CD14-positive monocyte (primary cell): ENCODE measurements around the gene STAT6. TPM values are rescaled to one million over a fixed set of nuclear protein-coding genes. Genes with fewer than 3 reads are reported as not detected.

Experiments used
- DNase-seq, 3 donors: peaks; one replicate each; pipeline ENCODE4 v3.0.0-alpha.2; 2011 to 2022
- H2AFZ ChIP-seq: 2 replicates; pipeline ENCODE4 v1.6.0; 2012; ENCODE audit warnings: mild to moderate bottlenecking, low read depth, low read length, inconsistent platforms; ENCODE audit not compliant: insufficient read depth, poor library complexity, severe bottlenecking
- H3K27ac ChIP-seq, 2 donors: 1 replicate in 1 of 2; 2 replicates in 1 of 2; pipeline ENCODE4 v1.5.1; 2012 to 2013; ENCODE audit warnings: low read length in 2 of 2, control low read depth in 1 of 2, inconsistent platforms in 1 of 2, low read depth in 1 of 2, mild to moderate bottlenecking in 1 of 2
- H3K27me3 ChIP-seq, 2 donors: one replicate each; pipeline versions ENCODE4 v1.6.0 to v1.6.1; 2011 to 2013; ENCODE audit warnings: low read length in 2 of 2; ENCODE audit not compliant: control insufficient read depth in 2 of 2, insufficient read depth in 2 of 2
- H3K36me3 ChIP-seq, 2 donors: replicated peaks in 1 of 2; 1 replicate in 1 of 2; 2 replicates in 1 of 2; pipeline versions ENCODE4 v1.5.1 to v1.6.1; 2012 to 2013; ENCODE audit warnings: low read length in 2 of 2, control low read depth in 1 of 2, inconsistent platforms in 1 of 2, mild to moderate bottlenecking in 1 of 2; ENCODE audit not compliant: insufficient read depth in 2 of 2, control insufficient read depth in 1 of 2
- H3K4me1 ChIP-seq, 2 donors: 1 replicate in 1 of 2; 2 replicates in 1 of 2; pipeline versions ENCODE4 v1.5.1 to v1.6.1; 2012 to 2013; ENCODE audit warnings: low read length in 2 of 2, control low read depth in 1 of 2, inconsistent platforms in 1 of 2, mild to moderate bottlenecking in 1 of 2, moderate library complexity in 1 of 2; ENCODE audit not compliant: insufficient read depth in 2 of 2, control insufficient read depth in 1 of 2
- H3K4me2 ChIP-seq: replicated peaks from 2 replicates; pipeline ENCODE3; 2012; ENCODE audit warnings: low read length, moderate library complexity, mild to moderate bottlenecking; ENCODE audit not compliant: poor library complexity, severe bottlenecking; ENCODE audit errors: extremely low read depth
- H3K4me3 ChIP-seq, 3 experiments: fragments of 200-600 bp in 1 of 3; sonication (generic) in 1 of 3; replicated peaks in 1 of 3; 1 replicate in 2 of 3; 2 replicates in 1 of 3; pipeline ENCODE4 v1.5.1; 2011 to 2013; ENCODE audit warnings: low read length in 3 of 3, mild to moderate bottlenecking in 3 of 3, control low read depth in 2 of 3, low read depth in 2 of 3, inconsistent platforms in 1 of 3, moderate library complexity in 1 of 3
- H3K79me2 ChIP-seq: 2 replicates; pipeline ENCODE4 v1.6.0; 2012; ENCODE audit warnings: mild to moderate bottlenecking, control low read depth, inconsistent platforms, low read length, moderate library complexity; ENCODE audit not compliant: insufficient read depth
- H3K9ac ChIP-seq: 2 replicates; pipeline ENCODE4 v1.6.0; 2017; ENCODE audit warnings: low read length, mild to moderate bottlenecking; ENCODE audit not compliant: insufficient read depth, poor library complexity, severe bottlenecking
- H3K9me3 ChIP-seq, 2 donors: replicated peaks in 1 of 2; 1 replicate in 1 of 2; 2 replicates in 1 of 2; pipeline versions ENCODE4 v1.5.1 to v1.6.1; 2012 to 2013; ENCODE audit warnings: low read length in 2 of 2, control low read depth in 1 of 2; ENCODE audit not compliant: control insufficient read depth in 1 of 2, insufficient read depth in 1 of 2
- H4K20me1 ChIP-seq: 2 replicates; pipeline ENCODE4 v1.6.0; 2012; ENCODE audit warnings: mild to moderate bottlenecking, low read length, control low read depth, moderate library complexity; ENCODE audit not compliant: insufficient read depth
- H3K27ac Mint-ChIP-seq, 7 donors: one replicate each; pipeline ENCODE4 v1.8.0; 2020; ENCODE audit warnings: mild to moderate bottlenecking in 7 of 7, mixed read lengths in 7 of 7, moderate library complexity in 6 of 7, inconsistent platforms in 2 of 7
- H3K27me3 Mint-ChIP-seq, 3 donors: one replicate each; pipeline ENCODE4 v1.8.0; 2021 to 2022; ENCODE audit warnings: low read depth in 3 of 3, mild to moderate bottlenecking in 3 of 3, mixed read lengths in 3 of 3, moderate library complexity in 3 of 3, inconsistent platforms in 1 of 3
- H3K36me3 Mint-ChIP-seq, 2 donors: one replicate each; pipeline ENCODE4 v1.8.0; 2020; ENCODE audit warnings: mixed read lengths in 2 of 2, inconsistent platforms in 1 of 2, mild to moderate bottlenecking in 1 of 2
- H3K4me1 Mint-ChIP-seq: one replicate; pipeline ENCODE4 v1.8.0; 2020; ENCODE audit warnings: mild to moderate bottlenecking, mixed read lengths
- H3K4me3 Mint-ChIP-seq, 2 donors: one replicate each; pipeline ENCODE4 v1.8.0; 2020; ENCODE audit warnings: mild to moderate bottlenecking in 2 of 2, mixed read lengths in 2 of 2, moderate library complexity in 1 of 2
- H3K9me3 Mint-ChIP-seq, 7 donors: one replicate each; pipeline ENCODE4 v1.8.0; 2020 to 2022; ENCODE audit warnings: mixed read lengths in 7 of 7, mild to moderate bottlenecking in 6 of 7, moderate library complexity in 6 of 7, inconsistent platforms in 2 of 7
- CTCF ChIP-seq: fragments of 200-600 bp; IDR thresholded peaks from one replicate; pipeline ENCODE4 v1.8.0; 2022; ENCODE audit warnings: antibody characterized with exemption, mild to moderate bottlenecking
- WGBS: methylation state at CpG from one replicate; pipeline ENCODE4 v1.1.5; 2013; ENCODE audit warnings: missing lambda C conversion rate; ENCODE audit not compliant: insufficient coverage; 5-methylcytosine and 5-hydroxymethylcytosine counted together
- intact Hi-C, 2 donors: fragments of 100-400 bp; cut with micrococcal nuclease; formaldehyde crosslinking; loops; one replicate each; pipeline versions ENCODE4 v1.15.0 to v1.15.1; 2023
- polyA plus RNA-seq, 3 donors: library from polyadenylated mRNA; depleted of rRNA in 1 of 3; unstranded in 2 of 3; stranded (reverse) in 1 of 3; fragments of 300-500 nt in 2 of 3; fragments of >200 nt in 1 of 3; fragmentation: Illumina TruSeq in 2 of 3; gene quantifications; 1 replicate in 2 of 3; 2 replicates in 1 of 3; pipeline ENCODE4 v1.2.3, GENCODE V29; 2012 to 2021

Gene STAT6
- polyA plus RNA-seq, 3 donors = 132 to 637 (median 154) TPM

GRCh38 chr12:57149245-57149900, 38.2 kb upstream of the STAT6 start:
- WGBS = 24% methylated on average over 10 of the region's 13 CpGs
- TF ChIP-seq CTCF = no peak

GRCh38 chr12:57148469-57149244, 37.5 kb upstream of the STAT6 start:
- peaks cover 84 to 86% of the 10 kb centered on the region in 2 donors for H3K4me1 ChIP-seq
- TF ChIP-seq CTCF = no peak
- peaks cover 74 to 89% of the 10 kb centered on the region in 2 donors for H3K36me3 Mint-ChIP-seq

More at GRCh38 chr12:57149245-57149900, 38.2 kb upstream of the STAT6 start:
- peak overlapping the region; percentile 59 to 83 for H3K4me3 Mint-ChIP-seq
- Histone ChIP-seq H3K36me3 (peaks cover 39 to 74% of the 10 kb centered on the region in 2 donors), H3K4me3 (peak overlapping the region in 1 of 3 experiments; percentile 67), H3K9ac (peak overlapping the region; percentile 38), H3K27me3 (no peaks in the 10 kb centered on the region), H3K4me2 (peak overlapping the region; percentile 66), H3K79me2 (peaks cover 66% of the 10 kb centered on the region), H4K20me1 (peaks cover 53% of the 10 kb centered on the region), H3K4me1 (peaks cover 91 to 93% of the 10 kb centered on the region in 2 donors), H3K27ac (peak overlapping the region; percentile 65 to 82), H3K9me3 (no peaks in the 10 kb centered on the region), H2AFZ (no peak overlapping the region)
- H3K27me3 Mint-ChIP-seq = peaks cover 0 to 3% (median 3%) of the 10 kb centered on the region in 3 donors
- H3K9me3 Mint-ChIP-seq = no peaks in the 10 kb centered on the region
- peak in 1 of 3 donors; percentile 38 for DNase-seq
- peak overlapping the region; percentile 80 to 97 (median 92) for H3K27ac Mint-ChIP-seq
- peaks cover 93% of the 10 kb centered on the region for H3K4me1 Mint-ChIP-seq
- intact Hi-C loops = no loop called here
- H3K36me3 Mint-ChIP-seq = peaks cover 72 to 89% of the 10 kb centered on the region in 2 donors

More at GRCh38 chr12:57148469-57149244, 37.5 kb upstream of the STAT6 start:
- H3K4me2 ChIP-seq = peak overlapping the region; percentile 66
- Mint-ChIP-seq H3K9me3 (no peaks in the 10 kb centered on the region), H3K27me3 (peaks cover 0 to 3% (median 3%) of the 10 kb centered on the region in 3 donors), H3K4me3 (peak overlapping the region; percentile 51 to 83), H3K4me1 (peaks cover 90% of the 10 kb centered on the region), H3K27ac (peak overlapping the region; percentile 80 to 97 (median 92))
- 57% methylated on average over 1 of the region's 4 CpGs for WGBS
- H2AFZ ChIP-seq = no peak overlapping the region
- peaks cover 60% of the 10 kb centered on the region for H3K79me2 ChIP-seq
- H3K9ac ChIP-seq = peak overlapping the region; percentile 38
- DNase-seq = peak; percentile 36 to 84 (median 68)
- no peaks in the 10 kb centered on the region for H3K27me3 ChIP-seq
- H3K36me3 ChIP-seq = peaks cover 40 to 74% of the 10 kb centered on the region in 2 donors
- intact Hi-C loops = no loop called here
- peak overlapping the region in 1 of 3 experiments; percentile 67 for H3K4me3 ChIP-seq
- peak overlapping the region; percentile 65 to 82 for H3K27ac ChIP-seq
- peaks cover 60% of the 10 kb centered on the region for H4K20me1 ChIP-seq
- no peaks in the 10 kb centered on the region for H3K9me3 ChIP-seq
